Fibroblast of lung (primary cell): Measurements from ENCODE around the gene GAPVD1. TPM values are rescaled to one million over a fixed set of nuclear protein-coding genes. Genes with fewer than 3 reads are reported as not detected.

Source experiments
- DNase-seq, 2 donors: peaks; one replicate each; pipeline versions ENCODE4 v3.0.0 to v3.0.0-alpha.2; 2010; ENCODE audit warnings: low read depth in 2 of 2
- H2AFZ ChIP-seq: 2 replicates; pipeline ENCODE4 v1.5.1; 2012; ENCODE audit warnings: low read length, control low read depth, inconsistent platforms
- H3K27ac ChIP-seq: 2 replicates; pipeline ENCODE4 v1.5.1; 2011; ENCODE audit warnings: low read length, control low read depth; ENCODE audit not compliant: insufficient read depth
- H3K27me3 ChIP-seq: 2 replicates; pipeline ENCODE4 v1.5.1; 2011; ENCODE audit warnings: mild to moderate bottlenecking, low read length; ENCODE audit not compliant: control insufficient read depth, insufficient read depth
- H3K36me3 ChIP-seq: 2 replicates; pipeline ENCODE4 v1.5.1; 2011; ENCODE audit warnings: low read length; ENCODE audit not compliant: control insufficient read depth, insufficient read depth
- H3K4me1 ChIP-seq: 2 replicates; pipeline ENCODE4 v1.5.1; 2011; ENCODE audit warnings: low read length; ENCODE audit not compliant: control insufficient read depth, insufficient read depth; ENCODE audit errors: extremely low read depth
- H3K4me2 ChIP-seq: 2 replicates; pipeline ENCODE4 v1.5.1; 2011; ENCODE audit warnings: low read length, control low read depth; ENCODE audit not compliant: insufficient read depth; ENCODE audit errors: extremely low read depth
- H3K4me3 ChIP-seq, 4 experiments: fragments of 200-600 bp in 1 of 4; sonication (generic) in 1 of 4; replicated peaks in 1 of 4; 2 replicates each; pipeline ENCODE4 v1.5.1; 2011 to 2016; ENCODE audit warnings: low read length in 4 of 4, low read depth in 3 of 4, mild to moderate bottlenecking in 3 of 4, control low read depth in 2 of 4, inconsistent platforms in 1 of 4, mixed read lengths in 1 of 4; ENCODE audit not compliant: insufficient read depth in 1 of 4; ENCODE audit errors: control extremely low read depth in 1 of 4
- H3K79me2 ChIP-seq: 2 replicates; pipeline ENCODE4 v1.5.1; 2012; ENCODE audit warnings: mild to moderate bottlenecking, low read length, inconsistent platforms; ENCODE audit not compliant: control insufficient read depth, insufficient read depth
- H3K9ac ChIP-seq: 2 replicates; pipeline ENCODE4 v1.5.1; 2011; ENCODE audit warnings: mild to moderate bottlenecking, low read length, control low read depth; ENCODE audit not compliant: insufficient read depth
- H3K9me3 ChIP-seq: 2 replicates; pipeline ENCODE4 v1.5.1; 2012; ENCODE audit warnings: low read depth, low read length; ENCODE audit not compliant: control insufficient read depth, insufficient read depth
- H4K20me1 ChIP-seq: 2 replicates; pipeline ENCODE4 v1.5.1; 2011; ENCODE audit warnings: low read length; ENCODE audit not compliant: control insufficient read depth, insufficient read depth; ENCODE audit errors: extremely low read depth
- CTCF ChIP-seq, 2 donors: IDR thresholded peaks in 1 of 2; conservative IDR thresholded peaks in 1 of 2; 1 replicate in 1 of 2; 2 replicates in 1 of 2; pipeline ENCODE4 v1.5.1; 2011 to 2012; ENCODE audit warnings: low read length in 2 of 2, control low read depth in 1 of 2, inconsistent platforms in 1 of 2, low read depth in 1 of 2, mild to moderate bottlenecking in 1 of 2
- EZH2 ChIP-seq: IDR thresholded peaks from 2 replicates; pipeline ENCODE4 v1.5.1; 2012; ENCODE audit warnings: low read length, control low read depth, mild to moderate bottlenecking; ENCODE audit errors: missing control alignments
- polyA plus RNA-seq, 2 donors: library from polyadenylated mRNA; depleted of rRNA in 1 of 2; stranded (reverse) in 1 of 2; unstranded in 1 of 2; fragments of >200 nt; gene quantifications; 2 replicates each; pipeline ENCODE4 v1.2.1, GENCODE V29; 2011 to 2012; ENCODE audit warnings: missing spikeins in 1 of 2
- total RNA-seq: library from RNA; depleted of rRNA; stranded (reverse); fragments of >200 nt; gene quantifications from 2 replicates; pipeline ENCODE4 v1.2.1, GENCODE V29; 2014

GAPVD1 gene
- total and polyA plus RNA-seq, 2 donors (not counting 1 experiment from before 2014, with no cell fraction given): 23.0 to 72.3 TPM

- H3K79me2 ChIP-seq: no peaks in the 10 kb centered on the region
- peaks cover 3% of the 10 kb centered on the region for H3K36me3 ChIP-seq
- H3K27me3 ChIP-seq: no peaks in the 10 kb centered on the region
- H4K20me1 ChIP-seq: no peaks in the 10 kb centered on the region
- TF ChIP-seq CTCF (conservative IDR thresholded peaks at IDR 0.05 in 1 of 2, IDR thresholded peaks at IDR 0.05 in 1 of 2; ENCODE audit: low read depth in 1 of 2, low read length in 2 of 2) (no peak), EZH2 (no peak)
- no peak overlapping the region for H3K27ac ChIP-seq
- DNase-seq: no peak
- no peaks in the 10 kb centered on the region for H3K4me1 ChIP-seq
- H3K9ac ChIP-seq: no peak overlapping the region
- no peak overlapping the region for H3K4me2 ChIP-seq
- no peak overlapping the region for H3K4me3 ChIP-seq
- no peak overlapping the region for H2AFZ ChIP-seq
- H3K9me3 ChIP-seq: no peaks in the 10 kb centered on the region
Measured at GRCh38 chr9:125317704-125318103, 56.1 kb downstream of the GAPVD1 start.

- no peak overlapping the region for H3K4me2 ChIP-seq
- H3K27ac ChIP-seq: no peak overlapping the region
- no peaks in the 10 kb centered on the region for H3K9me3 ChIP-seq
- no peaks in the 10 kb centered on the region for H3K79me2 ChIP-seq
- H4K20me1 ChIP-seq: no peaks in the 10 kb centered on the region
- H2AFZ ChIP-seq: no peak overlapping the region
- no peaks in the 10 kb centered on the region for H3K4me1 ChIP-seq
- peaks cover 2% of the 10 kb centered on the region for H3K36me3 ChIP-seq
- H3K27me3 ChIP-seq: no peaks in the 10 kb centered on the region
- no peak for DNase-seq
- H3K4me3 ChIP-seq: no peak overlapping the region
- TF ChIP-seq EZH2 (no peak), CTCF (conservative IDR thresholded peaks at IDR 0.05 in 1 of 2, IDR thresholded peaks at IDR 0.05 in 1 of 2; ENCODE audit: low read depth in 1 of 2, low read length in 2 of 2) (no peak)
- H3K9ac ChIP-seq: no peak overlapping the region
Measured at GRCh38 chr9:125321496-125321895, 59.9 kb downstream of the GAPVD1 start.

DNA sequence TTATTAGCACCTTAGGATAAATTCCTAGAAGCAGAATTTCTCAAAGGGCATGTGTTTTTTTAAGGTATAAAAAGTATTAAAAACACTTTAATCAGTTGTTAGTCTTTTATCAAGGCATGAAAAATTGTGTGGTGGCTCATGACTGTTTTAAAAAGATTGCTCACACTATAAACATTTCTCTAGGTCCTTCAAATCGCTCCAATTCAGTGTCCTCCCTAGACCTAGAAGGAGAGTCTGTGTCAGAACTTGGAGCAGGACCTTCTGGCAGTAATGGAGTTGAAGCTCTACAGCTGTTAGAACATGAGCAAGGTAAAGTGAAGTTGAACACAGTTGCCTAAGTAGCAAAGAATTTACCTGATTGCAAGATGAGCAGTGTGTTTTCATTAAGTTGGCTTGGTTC lies 62.0 kb downstream of the GAPVD1 start:
- peak in 1 of 2 donors; percentile 51 for DNase-seq
- H3K27me3 ChIP-seq: no peaks in the 10 kb centered on the region
- no peaks in the 10 kb centered on the region for H4K20me1 ChIP-seq
- H3K27ac ChIP-seq: no peak overlapping the region
- no peak overlapping the region for H3K4me3 ChIP-seq
- no peaks in the 10 kb centered on the region for H3K4me1 ChIP-seq
- no peak overlapping the region for H3K9ac ChIP-seq
- H3K4me2 ChIP-seq: no peak overlapping the region
- no peaks in the 10 kb centered on the region for H3K9me3 ChIP-seq
- no peak overlapping the region for H2AFZ ChIP-seq
- H3K36me3 ChIP-seq: peaks cover 2% of the 10 kb centered on the region
- no peaks in the 10 kb centered on the region for H3K79me2 ChIP-seq
- no peak for TF ChIP-seq EZH2
- TF ChIP-seq CTCF (conservative IDR thresholded peaks at IDR 0.05 in 1 of 2, IDR thresholded peaks at IDR 0.05 in 1 of 2; ENCODE audit: low read depth in 1 of 2, low read length in 2 of 2): no peak
